Measurements from ENCODE around the gene DEDD2.

DEDD2 gene

DNA sequence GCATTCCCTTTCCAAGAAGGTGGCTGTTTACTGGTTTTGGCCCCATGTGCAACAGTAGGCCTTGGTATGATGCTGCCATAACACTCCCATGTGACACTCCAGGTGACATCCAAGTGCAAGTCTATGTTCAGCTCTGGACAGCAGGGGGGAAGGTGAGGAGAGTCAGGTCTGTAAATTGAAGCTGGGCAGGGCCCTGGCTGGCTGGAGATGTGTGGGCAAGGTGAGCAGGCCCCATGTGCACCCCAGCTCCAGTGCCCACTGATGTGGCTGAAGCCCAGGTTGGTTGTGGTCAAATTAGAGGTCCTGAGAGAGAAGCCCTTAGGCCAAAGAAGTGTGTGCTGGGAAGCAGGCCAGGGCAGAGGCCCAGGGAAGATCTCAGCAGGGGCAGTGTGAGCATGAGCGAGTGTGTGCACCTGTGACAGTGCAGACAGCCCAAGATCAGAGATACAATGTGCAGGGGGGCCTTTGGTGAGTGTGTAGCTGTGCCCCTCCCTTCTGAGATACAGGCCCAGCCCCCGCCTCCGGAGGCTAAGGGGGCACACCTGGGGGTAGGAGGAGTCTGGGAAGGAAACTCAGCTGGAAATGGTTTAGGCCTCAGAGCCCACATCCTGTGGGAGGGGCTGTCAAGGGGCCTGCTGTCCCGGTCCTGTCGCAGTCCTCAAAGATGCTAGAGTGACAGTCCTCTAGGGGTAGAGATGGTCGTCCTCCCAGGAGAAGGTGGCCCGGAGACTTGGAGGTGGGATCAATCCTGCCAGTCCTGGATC lies 18.6 kb downstream of the DEDD2 start:
- DNase-seq, result peak; percentile 38

DNA sequence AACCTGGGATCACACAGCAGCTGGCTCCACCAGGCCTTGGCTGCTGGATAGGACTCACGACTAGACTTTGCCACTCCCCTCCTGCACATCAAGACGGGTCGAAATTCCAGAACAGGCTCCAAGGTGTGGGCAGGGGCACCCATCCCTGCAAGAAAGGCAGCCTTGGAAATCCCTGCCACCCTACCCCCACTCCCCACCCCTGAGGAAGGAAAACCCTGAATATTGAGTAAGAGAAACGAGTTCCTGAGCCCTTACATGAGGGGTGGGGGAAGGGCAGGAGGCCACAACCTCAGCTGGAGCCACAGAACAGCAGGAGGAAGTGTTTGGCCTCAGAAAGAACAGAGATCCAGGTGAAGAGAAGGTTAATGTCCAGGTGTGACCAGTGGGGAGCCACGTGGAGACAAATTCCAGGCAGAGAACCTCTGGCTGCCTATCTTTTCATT lies 20.1 kb downstream of the DEDD2 start:
- no peak for DNase-seq

DNA sequence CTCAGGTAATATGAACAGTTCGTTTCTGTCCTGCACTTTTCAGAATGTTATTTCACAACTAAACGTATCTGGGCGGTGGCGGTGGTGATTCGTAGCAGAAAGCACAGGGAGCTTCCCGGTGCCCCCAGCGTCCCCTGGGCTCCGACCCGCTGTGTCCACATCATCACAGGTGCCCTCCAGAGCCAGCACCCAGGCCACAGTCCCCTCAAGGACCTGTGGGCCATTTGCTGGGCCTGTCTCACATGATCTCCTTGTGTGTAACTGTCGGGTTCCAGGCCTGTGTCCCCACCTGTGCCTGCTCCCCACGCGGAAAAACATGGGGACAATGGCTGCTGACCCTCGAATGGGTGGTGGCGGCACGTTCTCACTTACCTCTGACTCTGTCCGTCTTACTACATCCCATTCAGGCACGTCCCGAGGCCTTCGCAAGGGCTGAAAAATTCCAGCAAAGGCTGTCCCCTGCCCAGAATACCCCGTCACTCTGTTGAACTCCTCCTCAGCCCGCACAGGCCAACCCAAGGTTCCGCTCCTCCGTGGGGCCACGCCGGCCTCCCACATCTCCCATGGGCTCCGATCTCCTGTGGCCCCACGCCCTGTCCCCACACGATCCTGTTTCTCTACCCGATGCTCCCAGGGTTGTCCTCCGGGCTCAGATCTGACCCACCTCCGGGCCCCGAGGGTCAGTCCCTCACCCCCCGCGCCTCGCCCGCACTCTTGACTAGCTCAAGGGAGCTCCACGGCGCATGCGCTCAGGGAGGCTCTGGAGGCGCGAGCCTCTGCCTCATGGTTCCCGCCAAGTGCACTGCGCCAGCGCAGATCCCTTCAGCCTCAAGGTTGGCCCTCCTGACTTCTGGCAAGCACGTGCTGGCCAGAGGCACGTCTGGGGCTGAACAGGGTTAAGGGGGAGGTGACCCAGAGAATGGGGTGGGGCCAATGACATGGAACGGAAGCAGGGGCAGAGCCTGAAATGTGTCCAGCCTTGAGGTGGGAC lies 21.2 kb downstream of the DEDD2 start:
- no peak for DNase-seq

DNA sequence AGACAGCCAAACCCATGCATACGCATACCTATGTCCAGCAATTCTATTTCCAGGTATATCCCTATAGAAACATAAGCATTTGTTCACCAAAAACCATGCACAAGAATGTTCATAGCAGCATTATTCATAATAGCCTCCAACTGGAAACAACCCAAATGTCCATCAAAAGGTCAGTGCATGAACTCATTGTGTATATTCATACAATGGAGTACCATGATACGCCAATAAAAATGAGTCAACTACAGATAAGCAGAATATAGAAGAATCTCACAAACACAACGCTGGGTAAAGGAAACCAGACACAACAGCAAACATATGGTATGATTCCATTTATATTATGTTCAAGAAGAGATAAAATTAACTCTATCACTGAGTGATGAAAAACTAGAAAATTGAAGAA lies 23.8 kb downstream of the DEDD2 start:
- no peak for DNase-seq

DNA sequence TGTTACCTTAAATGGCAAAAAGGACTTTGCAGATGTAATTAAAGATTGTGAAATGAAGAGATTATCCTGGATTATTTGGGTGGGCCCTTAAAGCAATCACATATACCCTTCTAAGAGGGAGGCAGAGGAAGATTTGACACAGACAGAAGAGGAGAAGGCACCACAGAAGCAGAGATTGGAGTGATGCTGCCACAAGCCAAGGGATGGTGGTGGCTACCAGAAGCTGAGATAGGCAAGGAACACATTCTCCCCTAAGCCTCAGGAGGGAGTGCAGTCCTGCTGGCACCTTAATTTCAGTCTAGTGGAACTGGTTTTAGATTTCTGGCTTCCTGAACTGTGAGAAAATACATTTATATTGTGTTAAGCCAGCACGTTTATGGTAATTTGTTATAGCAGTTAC lies 24.2 kb downstream of the DEDD2 start:
- no peak for DNase-seq

DNA sequence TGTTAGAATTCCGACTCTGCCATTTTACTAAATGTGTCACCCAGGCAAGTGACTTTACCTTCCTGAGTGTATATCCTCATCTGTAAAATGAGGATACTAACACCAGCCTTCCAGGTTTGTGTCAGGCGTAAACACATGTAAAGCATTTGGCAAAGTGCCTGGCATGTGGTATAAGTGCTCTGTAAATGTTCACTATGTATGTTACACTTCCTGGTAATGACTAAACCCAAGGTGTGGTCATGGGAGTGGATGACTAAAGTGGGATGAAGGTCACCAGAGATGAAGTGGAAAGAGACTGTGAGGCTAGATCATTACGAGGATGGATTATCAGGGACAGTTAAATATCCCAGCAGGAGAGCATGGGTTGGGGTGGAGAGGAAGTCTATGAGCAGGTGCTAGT lies 25.6 kb downstream of the DEDD2 start:
- no peak for DNase-seq

DNA sequence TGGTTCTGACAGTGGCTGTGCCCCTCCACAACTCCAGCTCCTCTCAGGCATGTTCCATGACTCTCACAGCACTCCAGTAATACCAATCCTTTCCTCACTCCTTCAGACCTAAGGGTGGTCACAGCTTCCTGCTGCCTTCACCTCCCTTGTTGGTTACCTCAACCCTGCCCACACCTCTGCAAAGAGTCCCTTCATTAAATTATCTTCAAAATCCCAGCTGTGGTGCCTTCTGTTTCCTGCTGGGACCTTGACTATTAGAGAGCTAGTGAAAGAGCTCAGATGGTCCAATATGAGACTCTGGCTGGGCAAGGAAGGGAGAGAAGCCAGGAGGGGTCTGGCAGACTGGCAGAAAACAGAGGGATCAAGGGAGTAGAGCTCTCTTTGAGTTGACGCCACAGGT lies 26.1 kb downstream of the DEDD2 start:
- no peak for DNase-seq

DNA sequence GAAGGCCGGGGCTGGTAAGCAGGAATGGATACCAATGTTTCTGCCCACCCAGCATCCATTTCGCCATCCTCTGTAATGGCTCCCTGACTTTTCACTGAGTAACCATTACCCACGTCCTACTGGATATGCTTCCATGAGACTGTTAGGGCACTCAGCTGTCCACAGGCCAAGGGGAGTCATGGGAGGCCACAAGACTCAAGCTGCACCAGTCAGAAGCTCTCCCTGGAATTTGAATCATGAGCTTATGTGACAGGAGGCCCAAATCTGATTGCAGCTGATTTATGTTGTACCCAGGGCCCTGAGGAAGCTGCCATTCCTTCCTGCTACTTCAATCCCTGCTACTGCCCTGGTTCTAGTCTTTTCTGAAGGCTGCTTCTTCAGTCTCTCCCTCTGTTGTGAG lies 28.3 kb downstream of the DEDD2 start:
- DNase-seq, result no peak

DNA sequence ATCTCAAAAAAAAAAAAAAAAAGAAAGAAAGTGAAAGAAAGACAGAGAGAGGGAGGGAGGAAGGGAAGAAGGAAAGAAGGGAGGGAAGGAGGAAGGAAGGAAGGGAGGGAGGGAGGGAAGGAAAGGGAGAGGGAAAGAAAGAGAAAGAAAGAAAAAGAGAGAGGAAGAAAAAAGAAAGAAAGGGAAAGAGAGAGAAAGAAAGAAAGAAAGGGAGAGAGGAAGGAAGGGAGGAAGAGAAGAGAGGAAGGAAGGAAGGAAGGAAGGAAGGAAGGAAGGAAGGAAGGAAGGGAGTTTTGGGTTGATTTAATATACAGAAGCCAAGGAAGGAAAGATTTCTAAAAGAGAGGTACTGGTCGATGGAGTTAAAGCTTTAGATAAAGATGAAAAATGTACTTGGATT lies 28.8 kb downstream of the DEDD2 start:
- no peak for DNase-seq

DNA sequence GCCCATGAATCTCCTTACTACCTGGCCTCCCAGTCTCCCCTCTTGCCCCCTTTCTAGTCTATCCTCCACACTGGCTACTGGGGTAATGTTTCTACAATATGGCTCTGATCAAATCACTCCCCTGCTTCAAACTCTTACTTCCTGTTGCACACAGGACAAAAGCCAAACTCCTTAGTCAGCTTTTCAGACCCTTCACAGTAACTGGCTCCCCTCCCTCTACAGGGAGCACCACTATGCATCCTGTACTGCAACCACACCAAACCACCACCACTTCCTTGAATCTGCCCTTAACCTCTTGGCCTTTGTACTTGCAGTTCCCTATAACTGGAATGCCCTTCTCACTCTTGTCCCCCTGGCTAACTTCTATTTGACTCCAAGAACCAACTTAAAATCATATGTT lies 32.2 kb downstream of the DEDD2 start:
- no peak for DNase-seq

DNA sequence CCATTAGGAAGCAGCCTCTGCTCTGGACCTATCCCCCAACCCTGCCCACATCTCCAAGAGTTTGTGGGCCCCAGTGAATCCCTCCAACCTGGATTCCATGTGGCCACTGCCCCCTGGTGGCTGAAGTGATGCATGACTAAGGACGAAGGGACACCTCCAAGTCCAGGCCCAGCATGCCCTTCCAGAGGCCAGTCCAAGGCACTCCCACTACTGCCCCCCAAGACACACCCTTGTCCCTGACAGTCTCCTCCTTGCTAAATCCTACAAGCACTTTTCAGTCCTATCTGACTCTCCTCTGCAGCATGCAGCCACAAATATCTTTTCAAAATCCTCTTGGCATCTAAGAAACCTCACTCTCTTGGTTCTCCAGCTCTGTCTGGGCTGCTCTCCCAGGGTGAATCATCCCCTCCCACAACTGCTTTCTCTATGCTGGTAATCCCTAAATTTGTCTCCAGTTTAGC lies 33.0 kb downstream of the DEDD2 start:
- peak; percentile 79 for DNase-seq

DNA sequence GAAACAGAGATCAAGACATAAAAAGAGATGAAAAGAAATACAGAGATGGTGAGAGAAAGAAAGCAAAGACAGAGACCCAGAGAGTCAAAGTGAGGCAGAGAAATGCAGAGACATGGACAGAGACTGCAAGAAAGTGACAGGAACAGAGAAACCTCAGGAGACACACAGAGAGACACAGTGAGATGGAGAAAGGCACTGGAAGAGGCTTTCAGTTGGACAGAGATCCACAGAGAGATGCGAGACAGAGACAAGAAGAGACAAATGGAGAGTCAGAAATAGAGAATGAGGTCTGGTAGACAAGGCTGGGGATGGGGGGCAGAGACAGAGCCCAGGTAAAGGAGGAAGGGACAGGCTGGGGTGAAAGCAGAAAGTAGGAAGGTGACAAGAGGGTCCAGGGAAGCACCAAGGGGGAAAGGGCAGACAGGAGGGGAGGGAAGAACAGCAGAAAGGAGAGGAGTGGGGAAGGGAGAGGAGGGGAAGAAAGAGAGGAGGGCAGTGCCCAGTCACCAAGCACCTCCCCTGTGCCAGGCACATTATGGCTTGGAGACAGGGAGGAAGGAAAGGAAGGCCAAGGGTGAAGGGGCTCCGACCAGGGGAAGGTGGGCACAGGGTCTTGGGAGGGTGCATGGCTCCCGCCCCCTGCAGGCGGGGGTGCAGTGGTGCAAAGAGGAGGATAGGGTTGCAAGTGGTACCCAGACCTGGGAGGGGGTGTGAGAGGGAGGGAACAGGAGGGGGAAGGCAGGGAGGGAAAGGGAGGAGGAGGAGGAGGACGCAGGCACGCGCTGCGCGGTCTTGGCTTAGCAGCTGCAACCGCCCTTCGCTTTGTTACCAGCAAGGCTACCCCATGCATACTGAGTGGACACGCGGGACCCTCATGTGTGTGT lies 38.4 kb downstream of the DEDD2 start:
- DNase-seq, result no peak

DNA sequence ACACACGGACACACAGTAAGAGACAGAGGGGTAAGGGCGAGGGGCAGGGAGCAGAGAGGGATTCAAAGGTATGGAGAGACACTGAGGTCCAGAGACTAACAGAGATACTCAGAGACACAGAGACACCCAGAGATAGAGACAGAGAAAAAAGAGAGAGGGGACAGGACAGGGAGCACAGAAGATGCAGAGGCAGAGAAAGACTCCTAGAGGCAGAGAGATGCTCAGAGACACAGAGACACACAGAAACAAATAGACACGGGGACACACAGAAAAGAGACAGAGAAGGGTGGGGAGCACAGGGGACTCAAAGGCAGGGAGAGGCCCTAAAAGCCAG lies 39.8 kb downstream of the DEDD2 start:
- no peak for DNase-seq

DNA sequence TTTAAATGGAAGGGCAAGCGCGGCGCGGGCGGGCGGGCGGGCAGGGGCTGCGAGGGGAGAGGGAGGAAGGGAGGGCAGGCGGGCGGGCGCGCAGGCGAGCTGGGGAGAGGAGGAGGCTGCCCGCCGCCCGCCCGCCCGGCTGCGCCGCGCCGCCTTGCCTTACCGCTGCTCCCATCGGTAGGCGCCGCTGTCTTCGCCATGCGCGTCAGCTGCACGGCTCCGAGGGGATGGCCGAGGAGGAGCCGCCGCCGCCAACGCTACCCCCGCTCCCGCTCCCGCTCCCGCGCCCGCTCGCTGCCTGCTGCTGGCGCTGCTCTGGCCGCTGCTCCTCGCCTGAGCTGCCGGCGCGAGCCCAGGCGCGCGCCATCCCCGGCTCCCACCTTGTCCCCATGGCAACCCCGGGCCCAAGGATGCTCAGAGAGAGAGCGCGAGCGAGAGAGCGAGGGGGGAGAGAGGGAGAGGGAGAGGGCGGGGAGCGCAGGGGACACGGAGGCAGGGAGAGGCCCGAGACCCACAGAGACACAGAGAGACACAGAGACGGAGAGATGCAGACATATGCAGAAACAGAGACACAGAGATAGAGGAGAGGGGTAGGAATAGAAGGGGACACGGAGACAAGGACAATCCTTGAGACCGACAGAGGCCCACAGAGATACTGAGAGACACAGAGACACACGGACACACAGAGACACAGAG lies 40.3 kb downstream of the DEDD2 start:
- DNase-seq, result peak; percentile 80

DNA sequence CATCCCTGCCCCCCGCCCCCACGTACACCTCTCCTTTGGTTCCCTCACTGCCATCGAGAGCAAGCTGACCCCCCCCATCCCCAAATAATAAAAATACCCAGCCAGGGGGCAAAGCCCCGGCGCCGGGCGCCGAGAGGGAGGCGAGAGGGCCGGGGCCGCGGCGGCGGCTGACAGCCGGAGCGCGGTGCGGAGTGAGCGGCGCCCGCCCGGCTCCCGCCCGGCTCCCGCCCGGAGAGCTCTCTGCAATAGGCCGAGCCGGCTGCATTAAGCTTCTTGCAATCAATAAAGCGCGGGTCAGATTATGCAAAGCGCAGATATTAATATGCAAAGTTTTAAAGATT lies 40.9 kb downstream of the DEDD2 start:
- DNase-seq, result no peak

DNA sequence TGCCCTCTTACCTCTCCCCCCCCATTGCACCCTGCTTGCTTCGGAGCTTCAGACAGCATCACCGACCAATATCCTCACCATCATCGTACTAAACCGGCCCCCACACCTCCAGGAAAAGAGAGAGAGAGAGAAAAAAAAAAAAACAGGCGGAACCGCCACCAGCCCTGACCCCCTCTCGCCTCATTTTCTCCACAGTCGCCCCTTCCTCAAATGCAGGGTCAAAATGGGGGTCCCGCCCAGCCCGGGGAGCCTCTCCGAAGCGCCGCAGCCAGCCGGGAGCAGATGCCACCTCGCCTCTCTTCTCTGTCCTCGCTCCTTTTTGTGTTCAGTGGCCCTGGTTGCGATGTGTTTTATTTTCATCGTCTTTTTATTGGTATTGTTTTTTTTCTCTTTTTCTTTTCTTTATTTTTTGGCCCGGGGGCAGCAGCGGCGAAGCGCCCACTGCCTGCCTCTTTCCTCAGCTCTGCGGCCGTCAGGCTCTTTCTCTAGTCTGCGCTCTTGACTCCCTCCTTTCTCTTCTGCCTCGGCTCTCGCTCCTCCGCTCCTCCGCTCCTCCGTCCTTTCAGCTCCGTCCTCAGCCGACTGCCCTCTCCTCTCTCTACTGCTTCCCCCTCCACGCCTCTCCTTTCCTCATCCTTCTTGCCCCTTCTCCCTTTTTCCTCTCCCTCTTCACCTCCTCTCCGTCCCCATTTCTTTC lies 41.4 kb downstream of the DEDD2 start:
- DNase-seq, result peak; percentile 32

DNA sequence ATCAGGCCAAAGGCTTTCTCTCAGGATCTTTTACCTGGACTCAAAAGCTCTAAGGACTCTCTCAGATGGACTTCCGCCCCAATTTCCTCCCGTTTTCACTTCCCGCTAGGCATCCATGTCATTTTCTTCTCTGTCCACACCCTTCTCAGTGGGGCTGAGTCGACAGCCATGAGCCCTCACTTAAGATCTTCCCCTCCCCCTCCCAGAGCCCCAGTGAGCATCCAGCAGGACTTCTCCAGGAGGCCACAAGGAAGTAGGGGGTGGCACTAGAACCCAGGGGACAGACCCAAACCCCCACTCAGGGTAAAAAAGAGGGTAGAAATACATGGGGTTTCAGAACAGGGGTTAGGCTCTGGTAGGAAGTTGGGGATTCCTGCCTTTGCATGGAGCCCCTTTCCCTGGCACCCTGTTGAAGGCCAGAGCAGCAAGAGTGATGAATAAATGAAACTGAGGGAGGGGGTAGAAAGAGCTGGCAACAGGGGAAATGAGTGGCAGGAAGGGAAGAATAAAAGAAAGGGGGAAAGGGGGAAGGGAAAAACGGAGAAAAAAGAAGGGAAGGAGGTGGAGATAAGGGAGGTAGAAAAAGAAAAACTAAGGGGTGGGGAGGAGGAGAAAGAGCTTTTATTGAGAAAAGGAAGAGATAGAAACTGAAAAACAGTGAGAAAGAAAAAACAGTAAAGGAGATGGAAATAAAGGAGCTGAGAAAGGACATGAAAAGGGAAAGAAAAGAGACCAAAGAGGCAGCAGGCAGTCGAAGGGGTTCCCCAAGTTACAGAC lies 42.3 kb downstream of the DEDD2 start:
- DNase-seq, result no peak

DNA sequence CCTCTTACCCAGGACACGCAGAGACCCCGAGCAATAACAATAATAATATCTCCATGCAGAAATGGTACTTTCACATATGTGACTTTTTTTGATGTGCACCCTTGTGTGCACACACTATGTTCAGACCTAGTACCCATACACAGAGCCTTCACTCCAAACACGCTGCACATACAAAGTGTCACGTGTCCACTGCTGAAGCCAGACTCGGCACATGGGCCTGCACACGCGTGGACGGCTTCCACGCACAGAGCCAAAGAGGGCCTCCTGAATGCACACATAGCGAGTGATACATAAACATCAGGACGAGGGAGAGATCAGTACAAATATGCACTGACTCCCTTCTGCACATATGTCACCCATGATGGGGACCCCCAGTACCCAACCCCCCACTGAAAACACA lies 43.3 kb downstream of the DEDD2 start:
- DNase-seq, result no peak

DNA sequence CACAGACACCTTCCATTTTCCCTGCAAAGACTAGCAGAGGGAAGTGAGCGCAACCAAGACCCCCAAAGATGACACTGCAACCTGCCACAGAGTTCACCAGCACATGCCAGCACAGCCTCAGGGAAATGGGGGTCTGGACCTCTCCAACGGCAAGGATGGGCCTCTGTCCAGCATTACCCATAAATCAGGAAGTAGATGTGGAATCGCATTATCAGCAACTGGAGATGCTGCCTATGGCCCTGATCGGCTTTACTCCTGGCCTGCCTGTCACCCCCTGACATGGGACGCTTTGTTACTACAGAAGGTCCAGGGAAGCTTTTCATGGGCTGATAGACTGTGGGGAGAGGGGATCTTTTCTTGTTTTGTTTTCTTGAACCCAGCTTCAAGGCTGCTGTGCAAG lies 43.8 kb downstream of the DEDD2 start:
- no peak for DNase-seq

DNA sequence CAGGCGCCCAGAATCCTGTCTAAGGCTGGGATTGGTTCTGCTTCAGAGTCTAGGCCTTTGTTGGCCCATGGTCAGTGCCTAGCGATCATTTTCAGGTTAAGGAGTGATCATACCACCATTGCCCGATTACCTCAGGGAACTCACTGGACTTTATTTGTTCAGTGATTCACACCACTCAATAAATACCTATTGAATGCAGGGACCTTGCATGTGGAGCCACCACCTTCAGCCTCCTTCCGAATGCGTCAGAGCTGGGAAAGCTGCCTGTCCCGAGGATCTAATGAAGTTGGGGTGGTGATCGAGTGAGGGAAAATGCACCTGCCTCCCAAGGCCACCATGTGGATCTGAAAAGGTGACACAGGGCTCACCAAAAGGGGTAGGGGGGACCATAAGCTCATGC lies 45.2 kb downstream of the DEDD2 start:
- DNase-seq, result no peak

DNA sequence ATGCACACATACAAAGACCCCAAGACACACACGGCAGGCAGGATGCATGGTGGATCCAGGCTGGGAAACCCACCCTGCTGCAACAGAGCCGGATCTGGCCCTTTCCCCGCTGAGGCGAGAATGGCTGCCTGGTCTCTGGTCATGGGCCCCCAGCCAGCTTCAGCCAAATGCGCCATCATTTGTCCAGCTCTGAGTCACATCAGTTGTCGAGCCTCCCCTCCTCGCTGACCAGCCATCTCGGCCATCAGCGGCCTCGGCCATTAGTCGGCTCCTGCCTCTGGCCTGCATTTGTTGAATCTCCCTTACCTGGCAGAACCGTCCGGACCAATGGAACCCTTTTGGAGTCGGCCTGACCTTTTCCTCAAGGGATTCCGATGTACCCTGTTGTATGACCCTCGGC lies 46.8 kb downstream of the DEDD2 start:
- no peak for DNase-seq

Data from femur (tissue), 1 donor.